ENCODE measurements around the gene ARSD. TPM values are rescaled to one million over a fixed set of nuclear protein-coding genes. Genes with fewer than 3 reads are reported as not detected.

ARSD gene
- polyA plus RNA-seq, 1 experiment, result 11.6 TPM

- no peak for TF ChIP-seq CTCF (IDR thresholded peaks at IDR 0.05; ENCODE audit: low read depth, low read length)
- no peak overlapping the region for H3K4me3 ChIP-seq (ENCODE audit: low read depth, low read length)
- no peak for DNase-seq (ENCODE audit: low read depth, low spot score)
- no peaks in the 10 kb centered on the region for H3K27me3 ChIP-seq (ENCODE audit: control insufficient read depth, insufficient read depth, low read length)
- no peak overlapping the region for H3K27ac ChIP-seq (ENCODE audit: low read depth, low read length)
- no peaks in the 10 kb centered on the region for H3K9me3 ChIP-seq (ENCODE audit: control insufficient read depth, insufficient read depth, low read length)
- ChIA-PET CTCF (no interaction called here), POLR2A (no interaction called here)
These were observed 66.7 kb downstream of the ARSD start for GRCh38 chrX:2862404-2862803.

DNA sequence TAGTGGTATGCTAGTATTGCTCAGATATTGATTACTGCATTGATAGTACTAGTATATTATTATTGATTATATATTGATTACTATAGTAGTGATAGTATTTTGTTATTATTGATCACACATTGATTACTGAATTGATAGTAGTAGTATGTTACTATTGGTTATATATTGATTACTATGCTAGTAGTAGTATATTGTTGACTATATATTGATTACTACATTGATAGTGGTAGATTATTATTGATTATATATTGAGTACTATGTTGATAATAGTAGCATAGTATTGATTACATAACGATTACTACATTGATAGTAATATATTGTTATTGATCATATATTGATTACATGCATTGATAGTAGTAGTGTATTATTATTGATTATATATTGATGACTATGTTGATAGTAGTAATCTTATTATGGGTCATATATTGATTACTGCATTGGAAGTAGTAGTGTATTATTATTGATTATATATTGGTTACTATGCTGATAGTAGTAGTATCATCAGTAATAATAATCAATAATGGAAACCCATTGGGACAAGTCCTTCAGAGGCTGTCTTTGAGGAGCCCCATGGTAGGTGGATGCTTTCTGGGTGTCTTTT lies 69.8 kb downstream of the ARSD start:
- no peak overlapping the region for H3K27ac ChIP-seq (ENCODE audit: low read depth, low read length)
- CTCF ChIA-PET, result no interaction called here

DNA sequence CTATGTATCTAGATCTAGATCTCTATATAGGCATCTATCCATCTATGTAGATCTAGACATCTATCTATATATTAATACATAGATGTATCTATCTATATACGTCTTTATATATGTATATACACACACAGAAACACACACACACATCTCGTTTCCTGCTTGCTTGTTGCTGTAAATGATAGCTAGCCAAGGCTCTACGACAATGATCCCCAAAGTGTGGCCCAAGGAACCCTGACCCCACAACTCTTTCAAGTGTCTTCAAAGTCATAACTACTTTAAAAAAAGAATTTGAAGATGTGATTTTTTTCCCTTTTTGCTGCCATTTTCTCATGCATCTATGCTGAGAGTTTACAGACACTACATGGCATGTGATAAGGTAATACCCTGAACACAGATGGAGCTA lies 71.6 kb downstream of the ARSD start:
- no peaks in the 10 kb centered on the region for H3K9me3 ChIP-seq (ENCODE audit: control insufficient read depth, insufficient read depth, low read length)
- TF ChIP-seq CTCF (IDR thresholded peaks at IDR 0.05; ENCODE audit: low read depth, low read length), result no peak
- no peaks in the 10 kb centered on the region for H3K27me3 ChIP-seq (ENCODE audit: control insufficient read depth, insufficient read depth, low read length)

More for the DNA sequence above, 69.8 kb downstream of the ARSD start:
- Histone ChIP-seq H3K9me3 (ENCODE audit: control insufficient read depth, insufficient read depth, low read length) (no peaks in the 10 kb centered on the region), H3K4me3 (ENCODE audit: low read depth, low read length) (no peak overlapping the region), H3K27me3 (ENCODE audit: control insufficient read depth, insufficient read depth, low read length) (no peaks in the 10 kb centered on the region)
- POLR2A ChIA-PET, result no interaction called here
- no peak for DNase-seq (ENCODE audit: low read depth, low spot score)
- TF ChIP-seq CTCF (IDR thresholded peaks at IDR 0.05; ENCODE audit: low read depth, low read length), result no peak

GRCh38 chrX:2855761-2856160 lies 73.4 kb downstream of the ARSD start:
- Histone ChIP-seq H3K27ac (ENCODE audit: low read depth, low read length) (no peak overlapping the region), H3K9me3 (ENCODE audit: control insufficient read depth, insufficient read depth, low read length) (no peaks in the 10 kb centered on the region), H3K4me3 (ENCODE audit: low read depth, low read length) (no peak overlapping the region), H3K27me3 (ENCODE audit: control insufficient read depth, insufficient read depth, low read length) (no peaks in the 10 kb centered on the region)
- ChIA-PET POLR2A (no interaction called here), CTCF (no interaction called here)
- TF ChIP-seq CTCF (IDR thresholded peaks at IDR 0.05; ENCODE audit: low read depth, low read length), result no peak
- DNase-seq (ENCODE audit: low read depth, low spot score), result no peak

More for the DNA sequence above, 71.6 kb downstream of the ARSD start:
- no peak overlapping the region for H3K27ac ChIP-seq (ENCODE audit: low read depth, low read length)
- ChIA-PET POLR2A (no interaction called here), CTCF (no interaction called here)
- DNase-seq (ENCODE audit: low read depth, low spot score), result no peak
- no peak overlapping the region for H3K4me3 ChIP-seq (ENCODE audit: low read depth, low read length)

GRCh38 chrX:2854918-2855317 lies 74.2 kb downstream of the ARSD start:
- Histone ChIP-seq H3K4me3 (ENCODE audit: low read depth, low read length) (no peak overlapping the region), H3K27ac (ENCODE audit: low read depth, low read length) (no peak overlapping the region), H3K9me3 (ENCODE audit: control insufficient read depth, insufficient read depth, low read length) (no peaks in the 10 kb centered on the region), H3K27me3 (ENCODE audit: control insufficient read depth, insufficient read depth, low read length) (no peaks in the 10 kb centered on the region)
- TF ChIP-seq CTCF (IDR thresholded peaks at IDR 0.05; ENCODE audit: low read depth, low read length), result no peak
- no peak for DNase-seq (ENCODE audit: low read depth, low spot score)
- CTCF ChIA-PET, result interaction anchor here (0.6 kb wide), 1 partner anchor 8 kb away, joined by 5 read pairs; no protein-coding TSS in a partner anchor
- POLR2A ChIA-PET, result no interaction called here

Other genes with a start within 250 kb of the ARSD start
- 355 and 369 TPM in 2 replicates for gene CD99, start 238.0 kb downstream of the ARSD start, polyA plus RNA-seq (2011; rRNA removed)
- not detected in 2 replicates for gene XG, start 177.3 kb downstream of the ARSD start, polyA plus RNA-seq (2011; rRNA removed)
- gene GYG2, start 100.4 kb downstream of the ARSD start, polyA plus RNA-seq (2011; rRNA removed), result 19.6 and 20.6 TPM in 2 replicates
- gene ARSH, start 77.2 kb upstream of the ARSD start, polyA plus RNA-seq (2011; rRNA removed), result not detected in 2 replicates
- not detected in 2 replicates for gene ARSF, start 112.1 kb upstream of the ARSD start, polyA plus RNA-seq (2011; rRNA removed)

Measured in AG04450 (cell line).